ENCODE data around the gene OTULIN.

OTULIN gene

GRCh38 chr5:14664270-14665100 lies at the start of gene OTULIN:
Gene OTULIN, plus strand, starts transcription at chr5:14664718. Its CDS starts 108 bp downstream, at chr5:14664826.
- DNase-seq: peak; percentile 87 to 89

DNA sequence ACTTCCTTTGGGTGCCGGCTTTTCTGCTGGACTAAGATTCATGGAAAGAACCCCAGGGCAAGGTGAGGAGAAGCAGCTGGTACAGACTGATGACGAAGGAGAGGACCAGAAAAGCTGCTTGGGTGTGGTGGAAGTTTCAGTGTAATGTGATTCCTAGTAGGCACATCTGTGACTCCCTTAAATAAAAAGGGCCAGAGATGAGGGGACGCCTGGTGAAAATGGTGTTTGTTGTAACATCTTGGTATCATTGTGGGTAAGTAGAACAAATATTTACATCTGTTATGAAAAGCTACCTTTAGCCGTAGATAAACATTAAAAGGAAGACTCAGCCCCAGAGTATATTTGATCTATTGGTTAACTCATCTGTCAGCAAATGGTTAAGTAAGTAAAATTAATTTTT lies 49.2 kb upstream of the OTULIN start:
- no peak for DNase-seq

DNA sequence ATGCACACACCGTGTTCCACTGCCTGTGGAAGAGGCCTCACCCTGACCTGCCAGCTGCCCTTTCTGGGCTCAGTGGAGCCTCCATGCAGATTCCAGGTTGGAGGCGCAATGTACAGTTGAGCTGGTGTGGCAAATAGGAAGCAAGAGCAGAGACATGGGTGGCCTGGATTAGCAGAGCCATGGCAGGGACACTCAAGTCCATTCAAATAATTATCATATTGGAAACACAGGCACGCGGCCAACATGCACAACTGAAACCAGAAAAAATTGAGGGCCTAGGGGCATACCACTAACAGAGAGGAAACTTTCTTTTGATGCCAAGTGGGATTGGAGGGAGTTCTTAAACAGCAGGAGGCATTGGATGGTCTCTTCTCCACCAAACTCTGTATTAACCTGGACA lies 47.1 kb upstream of the OTULIN start:
- DNase-seq: no peak

DNA sequence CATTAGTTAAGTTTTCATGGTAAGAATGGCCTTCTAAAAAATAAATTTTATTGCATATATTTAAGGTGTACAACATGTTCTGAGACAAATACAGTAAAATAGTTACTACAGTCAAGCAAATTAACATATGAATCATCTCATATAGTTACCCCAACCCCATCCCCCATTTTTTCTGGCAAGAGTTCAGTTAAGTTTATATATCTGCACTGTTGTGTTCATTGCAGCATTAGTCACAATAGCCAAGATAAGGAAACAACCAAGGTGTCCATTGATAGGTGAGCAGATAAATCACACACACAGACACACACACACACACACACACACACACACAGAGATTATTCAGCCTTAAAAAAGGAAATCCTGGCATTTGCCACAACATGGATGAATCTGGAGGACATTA lies 37.2 kb upstream of the OTULIN start:
- DNase-seq: no peak

GRCh38 chr5:14628346-14628745 lies 36.2 kb upstream of the OTULIN start:
- DNase-seq: peak; percentile 55 to 63

- no peak for DNase-seq
Observed at GRCh38 chr5:14630671-14631070, 33.8 kb upstream of the OTULIN start.

- no peak for DNase-seq
Observed at GRCh38 chr5:14635656-14636055, 28.9 kb upstream of the OTULIN start.

GRCh38 chr5:14640765-14641164 lies 23.8 kb upstream of the OTULIN start:
- DNase-seq: no peak

DNA sequence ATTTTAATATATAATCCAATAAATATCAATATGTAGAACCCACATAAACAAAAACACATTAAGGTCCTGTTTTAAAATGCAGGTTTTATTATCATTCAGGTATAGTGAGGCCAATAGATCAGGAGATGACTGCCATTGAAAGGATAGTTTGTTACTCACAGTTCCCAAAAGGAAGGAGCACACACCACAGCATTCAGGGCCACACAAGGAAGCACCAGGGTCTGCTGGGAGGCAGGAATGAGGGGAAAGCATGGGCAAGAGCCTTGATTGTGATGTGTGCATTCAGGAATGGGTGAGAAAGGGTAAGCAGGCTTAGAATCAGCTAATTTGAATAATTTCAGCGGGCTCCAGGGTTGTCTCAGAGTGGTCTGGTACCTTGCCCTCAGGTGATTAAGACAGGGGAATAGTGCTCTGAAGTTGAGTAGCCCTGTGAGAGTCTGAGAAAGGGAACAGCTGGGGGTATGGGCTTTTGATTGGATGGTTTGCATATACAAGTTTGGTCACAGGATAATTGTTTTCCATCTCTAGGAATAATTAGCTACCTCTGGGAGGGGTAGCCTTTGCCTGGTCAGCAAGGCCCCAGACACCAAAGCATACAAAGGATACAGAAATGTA lies 19.8 kb upstream of the OTULIN start:
- DNase-seq: no peak

DNA sequence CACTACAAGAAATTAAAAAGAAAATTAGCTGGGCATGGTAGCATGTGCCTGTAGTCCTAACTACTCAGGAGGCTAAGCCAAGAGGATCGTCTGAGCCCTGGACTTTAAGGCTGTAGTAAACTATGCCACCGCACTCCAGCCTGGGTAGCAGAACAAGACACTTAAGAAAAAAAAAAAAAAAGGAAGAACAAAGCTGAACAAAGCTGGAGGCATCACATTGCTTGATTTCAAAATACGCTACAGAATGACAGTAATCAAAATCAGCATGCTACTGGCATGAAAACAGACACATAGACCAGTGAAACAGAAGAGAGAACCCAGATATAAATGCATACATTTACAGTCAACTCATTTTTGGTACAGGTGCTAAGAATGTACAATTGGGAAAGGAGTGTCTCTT lies 14.5 kb upstream of the OTULIN start:
- no peak for DNase-seq

- no peak for DNase-seq
Observed at GRCh38 chr5:14655146-14655741, 9.3 kb upstream of the OTULIN start.

GRCh38 chr5:14656898-14657297 lies 7.6 kb upstream of the OTULIN start:
- no peak for DNase-seq

DNA sequence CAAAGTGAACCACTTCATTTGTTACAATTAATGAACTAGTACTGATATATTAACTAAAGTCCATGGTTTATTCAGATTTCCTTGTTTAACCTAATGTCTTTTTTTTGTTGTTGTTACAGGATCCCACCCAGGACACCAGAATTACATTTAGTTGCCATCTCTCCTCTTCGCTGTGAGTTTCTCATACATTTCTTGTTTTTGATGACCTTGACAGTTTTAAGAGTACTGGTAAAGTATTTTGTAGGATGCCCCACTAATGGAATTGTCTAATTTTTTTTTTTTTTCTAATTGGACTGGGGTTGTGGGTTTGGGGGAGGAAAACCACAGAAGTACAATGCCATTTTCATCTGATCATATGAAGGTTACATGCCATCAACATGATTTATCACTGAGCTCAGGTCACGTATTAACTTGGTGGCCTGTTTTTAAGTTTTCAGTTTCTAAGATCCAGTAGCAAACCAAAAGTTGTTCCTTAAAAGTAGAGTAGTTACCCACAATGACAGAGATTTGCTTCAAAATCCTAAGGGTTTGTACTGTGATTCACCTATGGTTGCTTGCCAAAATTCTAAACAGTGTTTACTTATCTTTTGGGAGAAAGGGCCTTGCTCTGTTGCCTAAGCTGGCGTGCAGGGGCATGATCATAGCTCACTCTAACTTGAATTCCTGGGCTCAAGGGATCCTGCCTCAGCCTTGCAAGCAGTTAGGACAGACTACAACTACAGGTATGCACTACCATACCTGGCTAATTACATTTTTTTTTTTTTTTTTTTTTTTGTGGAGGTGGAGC lies 4.5 kb upstream of the OTULIN start:
- DNase-seq: no peak

- no peak for DNase-seq
Observed at GRCh38 chr5:14660833-14661232, 3.7 kb upstream of the OTULIN start.

DNA sequence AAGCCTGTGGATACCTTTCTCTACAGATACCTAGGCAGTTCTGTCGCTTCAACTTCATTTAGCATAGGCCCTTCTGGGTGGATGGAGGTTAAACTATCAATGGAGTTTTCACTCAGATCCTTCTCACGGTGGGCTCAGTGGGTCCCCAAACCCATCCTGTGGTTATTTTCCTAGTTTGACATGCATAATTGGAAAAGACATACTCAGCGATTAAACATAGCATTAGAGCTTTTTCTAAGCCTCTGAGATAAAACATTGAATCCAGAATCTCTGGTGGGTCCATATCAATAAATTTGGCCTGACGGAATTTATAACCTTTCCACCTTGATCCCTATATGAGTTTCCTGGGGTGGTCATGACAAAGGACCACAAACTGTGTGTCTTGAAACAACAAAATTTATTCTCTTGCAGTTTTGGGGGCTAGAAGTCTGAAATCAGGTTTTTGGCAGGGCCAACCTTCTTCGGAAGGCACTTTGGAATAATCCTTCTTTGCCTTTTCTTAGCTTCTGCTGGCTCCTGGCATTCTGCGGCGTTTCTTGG lies 1.7 kb upstream of the OTULIN start:
- DNase-seq: no peak

DNA sequence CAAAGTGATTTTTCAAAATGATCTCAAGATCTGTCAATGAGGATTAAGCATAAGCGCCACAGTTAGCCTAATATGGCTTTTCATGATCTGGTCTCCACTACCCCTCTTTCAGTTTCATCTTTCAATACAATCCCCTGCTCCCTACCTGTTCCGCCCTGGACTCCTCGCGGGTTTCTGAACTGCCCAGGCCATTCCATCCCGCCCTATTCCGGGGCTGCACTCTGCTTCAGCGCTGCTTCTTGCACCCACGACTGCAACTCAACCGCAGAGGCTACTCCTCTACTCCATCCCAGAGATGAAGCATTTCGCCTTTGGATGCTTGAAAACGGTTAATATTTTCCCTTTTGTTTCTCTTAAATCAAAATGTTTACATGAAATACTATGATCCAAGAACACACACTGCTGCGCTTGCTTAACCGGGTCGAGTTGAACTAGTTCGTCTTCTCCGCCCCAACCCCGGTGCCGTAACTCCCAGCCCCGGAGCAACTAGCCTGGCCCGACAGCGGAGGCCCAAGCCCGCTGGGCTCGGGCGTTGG lies 716 bp upstream of the OTULIN start:
- DNase-seq: no peak

- peak; percentile 32 to 46 for DNase-seq
Observed at GRCh38 chr5:14665101-14665822, 744 bp downstream of the OTULIN start.

DNA sequence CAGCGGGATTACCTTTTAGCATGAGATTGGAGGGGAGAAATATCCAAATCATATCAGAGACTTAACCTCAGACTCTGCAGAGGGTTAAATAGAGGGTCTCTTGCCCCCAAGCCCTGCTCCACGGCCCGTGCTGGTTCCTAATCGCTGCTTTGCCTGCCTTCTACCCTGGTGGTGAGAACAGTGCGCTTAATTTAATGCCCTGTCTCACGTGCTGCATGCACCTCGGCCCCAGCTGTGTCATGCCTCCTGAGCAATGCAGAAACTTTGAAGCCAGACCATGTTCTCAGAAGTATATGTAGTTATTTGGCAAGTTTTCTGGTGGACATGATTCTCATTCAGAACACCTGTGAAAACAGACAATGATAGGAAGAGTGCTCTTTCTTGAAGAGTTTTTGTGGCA lies 1.4 kb downstream of the OTULIN start:
- DNase-seq: peak; percentile 57 to 65

GRCh38 chr5:14666357-14666756 lies 1.8 kb downstream of the OTULIN start:
- DNase-seq: no peak

- no peak for DNase-seq
Observed at GRCh38 chr5:14667290-14667689, 2.8 kb downstream of the OTULIN start.

DNA sequence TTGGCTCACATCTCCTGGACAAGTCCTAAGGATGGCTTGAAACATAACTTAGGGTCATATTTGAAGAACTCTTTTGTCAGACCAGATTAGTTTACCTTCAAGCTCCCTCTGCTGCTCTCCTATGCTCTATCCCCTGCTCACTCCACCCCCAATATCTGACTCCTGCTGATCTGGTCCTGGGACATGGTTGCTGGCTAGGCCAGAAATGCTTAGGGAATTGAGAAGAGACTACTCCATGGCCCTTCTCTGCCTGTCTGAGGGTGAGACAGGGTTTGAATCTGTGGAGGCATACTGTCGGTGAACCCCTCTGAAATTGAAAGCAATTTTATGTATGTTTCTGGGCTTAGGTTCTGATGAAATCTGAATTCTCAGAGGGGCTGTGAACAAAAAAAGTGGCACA lies 3.3 kb downstream of the OTULIN start:
- no peak for DNase-seq

DNA sequence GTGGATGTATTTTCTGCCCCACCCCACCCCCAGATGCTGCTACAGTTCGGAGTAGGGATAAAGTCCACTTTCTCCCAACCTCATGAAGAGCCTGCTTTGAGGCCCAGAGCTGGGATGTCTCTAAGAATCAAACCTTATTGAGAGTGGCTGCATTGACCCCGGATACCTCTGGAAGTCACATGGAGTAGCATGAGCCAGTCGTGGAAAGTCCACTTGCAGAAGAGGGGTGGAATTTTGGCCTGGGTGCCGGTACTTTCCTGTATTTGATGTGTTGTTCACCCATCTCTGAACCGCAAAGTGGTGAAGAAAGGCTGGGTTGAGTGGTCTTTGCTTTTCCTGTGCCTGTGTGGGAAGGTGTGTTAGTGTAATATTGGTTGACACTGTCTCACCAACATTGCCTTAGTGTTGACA lies 3.7 kb downstream of the OTULIN start:
- peak in 1 of 2 experiments; percentile 24 for DNase-seq

Measured in activated CD4-positive, alpha-beta T cell treated with anti-CD3 and anti-CD28 coated beads, Interleukin-2, amount 50 U/mL, for 48 hours (primary cell).